ENCODE measurements around the gene PARP2.

DNA sequence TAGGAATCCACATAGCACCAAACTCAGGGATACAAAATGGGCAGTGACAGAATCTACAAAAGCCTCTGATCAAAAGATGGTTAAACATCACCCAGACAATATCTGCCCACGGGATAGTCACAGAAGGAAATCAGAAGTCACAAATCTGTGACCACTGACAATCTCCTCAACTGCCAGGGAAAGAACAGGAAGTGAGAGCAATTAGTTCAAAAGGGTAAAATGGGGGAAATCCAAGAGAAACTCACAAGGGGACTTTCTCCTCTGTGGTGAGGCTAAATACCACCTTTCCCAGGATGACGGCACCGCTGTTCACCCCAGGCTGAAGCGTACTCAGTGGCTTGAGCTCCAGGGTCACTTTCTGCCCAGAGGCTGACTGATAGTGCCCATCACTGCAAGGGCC, 48.4 kb upstream of the PARP2 start:
- TF ChIP-seq CTCF (IDR thresholded peaks at IDR 0.05; ENCODE audit: low read length) = no peak
- no peak for TF ChIP-seq EZH2phosphoT487 (IDR thresholded peaks at IDR 0.05; ENCODE audit: low read length)
